Measurements from ENCODE around the gene RASA1. TPM values are rescaled to one million over a fixed set of nuclear protein-coding genes. Genes with fewer than 3 reads are reported as not detected.

Gene RASA1
- total RNA-seq, 2 donors from 2014 or later = 50.9 to 63.0 TPM

DNA sequence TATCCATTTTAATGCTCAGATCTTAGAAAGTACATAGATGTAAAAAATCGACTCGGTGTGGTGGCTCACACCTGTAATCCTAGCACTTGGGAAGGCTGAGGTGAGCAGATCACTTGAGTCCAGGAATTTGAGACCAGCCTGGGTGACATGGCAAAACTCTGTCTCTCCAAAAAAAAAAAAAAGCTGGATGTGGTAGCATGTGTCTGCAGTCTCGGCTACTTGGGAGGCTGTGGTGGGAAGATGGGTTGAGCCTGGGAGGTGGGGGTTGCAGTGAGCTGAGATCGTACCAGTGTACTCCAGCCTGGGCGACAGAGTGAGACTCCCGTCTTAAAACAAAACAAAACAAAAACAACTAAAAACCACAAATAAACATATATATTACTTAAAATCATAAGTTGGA, 61.4 kb downstream of the RASA1 start:
- H3K4me1 Mint-ChIP-seq = no peaks in the 10 kb centered on the region
- peak overlapping the region; percentile 26 for H3K27ac Mint-ChIP-seq
- no peaks in the 10 kb centered on the region for H3K9me3 ChIP-seq (ENCODE audit: control insufficient read depth, low read length)
- H3K36me3 ChIP-seq (ENCODE audit: control insufficient read depth, insufficient read depth, low read length) = peaks cover 24% of the 10 kb centered on the region
- 97 to 100% methylated on average over 2 to 3 of the region's 6 CpGs for WGBS, 2 experiments (ENCODE audit: insufficient coverage in 1 of 2, insufficient read length in 1 of 2)
- H3K4me1 ChIP-seq (ENCODE audit: control insufficient read depth, insufficient read depth, low read length) = no peaks in the 10 kb centered on the region
- H3K36me3 Mint-ChIP-seq (ENCODE audit: low read depth) = peaks cover 16% of the 10 kb centered on the region
- H3K9me3 Mint-ChIP-seq = no peaks in the 10 kb centered on the region
- no peaks in the 10 kb centered on the region for H3K27me3 ChIP-seq (ENCODE audit: control insufficient read depth, insufficient read depth, low read length, poor library complexity, severe bottlenecking)
- TF ChIP-seq, protein P1, sequence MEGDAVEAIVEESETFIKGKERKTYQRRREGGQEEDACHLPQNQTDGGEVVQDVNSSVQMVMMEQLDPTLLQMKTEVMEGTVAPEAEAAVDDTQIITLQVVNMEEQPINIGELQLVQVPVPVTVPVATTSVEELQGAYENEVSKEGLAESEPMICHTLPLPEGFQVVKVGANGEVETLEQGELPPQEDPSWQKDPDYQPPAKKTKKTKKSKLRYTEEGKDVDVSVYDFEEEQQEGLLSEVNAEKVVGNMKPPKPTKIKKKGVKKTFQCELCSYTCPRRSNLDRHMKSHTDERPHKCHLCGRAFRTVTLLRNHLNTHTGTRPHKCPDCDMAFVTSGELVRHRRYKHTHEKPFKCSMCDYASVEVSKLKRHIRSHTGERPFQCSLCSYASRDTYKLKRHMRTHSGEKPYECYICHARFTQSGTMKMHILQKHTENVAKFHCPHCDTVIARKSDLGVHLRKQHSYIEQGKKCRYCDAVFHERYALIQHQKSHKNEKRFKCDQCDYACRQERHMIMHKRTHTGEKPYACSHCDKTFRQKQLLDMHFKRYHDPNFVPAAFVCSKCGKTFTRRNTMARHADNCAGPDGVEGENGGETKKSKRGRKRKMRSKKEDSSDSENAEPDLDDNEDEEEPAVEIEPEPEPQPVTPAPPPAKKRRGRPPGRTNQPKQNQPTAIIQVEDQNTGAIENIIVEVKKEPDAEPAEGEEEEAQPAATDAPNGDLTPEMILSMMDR (conservative IDR thresholded peaks at IDR 0.05) = no peak
- no peak for DNase-seq
- no peak overlapping the region for H3K9ac ChIP-seq (ENCODE audit: extremely low read depth, low read length, poor library complexity, severe bottlenecking)
- H3K4me3 Mint-ChIP-seq = no peak overlapping the region
- no peak overlapping the region for H3K4me3 ChIP-seq (ENCODE audit: low read length)
- no peaks in the 10 kb centered on the region for H3K27me3 Mint-ChIP-seq (ENCODE audit: insufficient read depth)
- H3K27ac ChIP-seq (ENCODE audit: low read depth, low read length) = no peak overlapping the region

DNA sequence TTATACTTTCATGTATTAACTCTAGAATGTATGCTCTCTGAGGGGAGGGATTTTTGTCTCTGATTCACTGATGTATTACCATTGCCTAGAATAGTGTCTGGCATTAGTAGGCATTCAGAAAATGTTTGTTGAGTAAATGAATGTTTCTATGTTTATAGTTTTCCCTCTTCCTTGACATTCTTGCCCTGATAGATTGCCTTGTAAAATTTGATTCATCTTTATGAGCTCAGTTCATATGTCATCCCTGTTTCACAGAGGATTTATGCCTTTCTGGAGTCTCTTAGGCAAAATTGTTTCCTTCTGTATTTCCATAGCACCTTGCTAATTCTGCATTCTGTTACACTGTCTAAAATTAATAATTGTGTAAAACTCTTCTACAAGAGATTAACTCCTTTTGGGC, 72.3 kb downstream of the RASA1 start:
- H3K4me1 ChIP-seq (ENCODE audit: control insufficient read depth, insufficient read depth, low read length) = no peaks in the 10 kb centered on the region
- Mint-ChIP-seq H3K4me1 (no peaks in the 10 kb centered on the region), H3K36me3 (ENCODE audit: low read depth) (peaks cover 54% of the 10 kb centered on the region), H3K9me3 (no peaks in the 10 kb centered on the region), H3K4me3 (no peak overlapping the region), H3K27ac (no peak overlapping the region), H3K27me3 (ENCODE audit: insufficient read depth) (no peaks in the 10 kb centered on the region)
- H3K9me3 ChIP-seq (ENCODE audit: control insufficient read depth, low read length) = peaks cover 7% of the 10 kb centered on the region
- no peak overlapping the region for H3K4me3 ChIP-seq (ENCODE audit: low read length)
- H3K27ac ChIP-seq (ENCODE audit: low read depth, low read length) = no peak overlapping the region
- H3K9ac ChIP-seq (ENCODE audit: extremely low read depth, low read length, poor library complexity, severe bottlenecking) = no peak overlapping the region
- no peak for DNase-seq
- H3K27me3 ChIP-seq (ENCODE audit: control insufficient read depth, insufficient read depth, low read length, poor library complexity, severe bottlenecking) = no peaks in the 10 kb centered on the region
- TF ChIP-seq, protein P1 (conservative IDR thresholded peaks at IDR 0.05) = no peak
- H3K36me3 ChIP-seq (ENCODE audit: control insufficient read depth, insufficient read depth, low read length) = peaks cover 61% of the 10 kb centered on the region

DNA sequence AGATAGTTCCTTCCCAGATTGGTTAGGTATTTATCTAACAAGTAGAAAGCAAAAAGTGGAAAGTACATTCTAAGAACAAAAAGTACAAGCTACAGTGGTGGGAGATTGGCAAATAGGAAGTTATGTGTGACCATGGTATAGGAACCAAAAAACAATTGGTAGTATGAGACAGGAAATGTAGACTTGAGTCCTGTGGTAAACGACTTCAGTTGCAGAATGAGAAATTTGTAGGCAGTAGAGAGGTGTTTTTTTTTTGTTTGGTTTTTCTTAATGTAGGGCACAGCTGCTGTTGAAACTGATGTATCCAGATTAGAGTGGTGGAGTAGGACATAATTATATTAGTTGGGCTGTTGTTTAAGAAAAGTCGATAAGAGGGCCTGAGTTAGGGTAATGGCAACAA, 73.0 kb downstream of the RASA1 start:
- no peaks in the 10 kb centered on the region for H3K27me3 Mint-ChIP-seq (ENCODE audit: insufficient read depth)
- Histone ChIP-seq H3K4me3 (ENCODE audit: low read length) (no peak overlapping the region), H3K9ac (ENCODE audit: extremely low read depth, low read length, poor library complexity, severe bottlenecking) (no peak overlapping the region), H3K36me3 (ENCODE audit: control insufficient read depth, insufficient read depth, low read length) (peaks cover 60% of the 10 kb centered on the region), H3K4me1 (ENCODE audit: control insufficient read depth, insufficient read depth, low read length) (no peaks in the 10 kb centered on the region), H3K27ac (ENCODE audit: low read depth, low read length) (no peak overlapping the region), H3K27me3 (ENCODE audit: control insufficient read depth, insufficient read depth, low read length, poor library complexity, severe bottlenecking) (no peaks in the 10 kb centered on the region), H3K9me3 (ENCODE audit: control insufficient read depth, low read length) (peaks cover 7% of the 10 kb centered on the region)
- peaks cover 5% of the 10 kb centered on the region for H3K4me1 Mint-ChIP-seq
- TF ChIP-seq, protein P1 (conservative IDR thresholded peaks at IDR 0.05) = no peak
- DNase-seq = no peak
- peak overlapping the region; percentile 11 for H3K27ac Mint-ChIP-seq
- peaks cover 58% of the 10 kb centered on the region for H3K36me3 Mint-ChIP-seq (ENCODE audit: low read depth)
- no peaks in the 10 kb centered on the region for H3K9me3 Mint-ChIP-seq
- 86 to 94% methylated on average over 1 to 2 of the region's 2 CpGs for WGBS, 2 experiments (ENCODE audit: insufficient coverage in 1 of 2, insufficient read length in 1 of 2)
- no peak overlapping the region for H3K4me3 Mint-ChIP-seq
